ENCODE data around the gene SMLR1. TPM values are rescaled to one million over a fixed set of nuclear protein-coding genes. Genes with fewer than 3 reads are reported as not detected.

Gene SMLR1
- not detected for total RNA-seq

DNA sequence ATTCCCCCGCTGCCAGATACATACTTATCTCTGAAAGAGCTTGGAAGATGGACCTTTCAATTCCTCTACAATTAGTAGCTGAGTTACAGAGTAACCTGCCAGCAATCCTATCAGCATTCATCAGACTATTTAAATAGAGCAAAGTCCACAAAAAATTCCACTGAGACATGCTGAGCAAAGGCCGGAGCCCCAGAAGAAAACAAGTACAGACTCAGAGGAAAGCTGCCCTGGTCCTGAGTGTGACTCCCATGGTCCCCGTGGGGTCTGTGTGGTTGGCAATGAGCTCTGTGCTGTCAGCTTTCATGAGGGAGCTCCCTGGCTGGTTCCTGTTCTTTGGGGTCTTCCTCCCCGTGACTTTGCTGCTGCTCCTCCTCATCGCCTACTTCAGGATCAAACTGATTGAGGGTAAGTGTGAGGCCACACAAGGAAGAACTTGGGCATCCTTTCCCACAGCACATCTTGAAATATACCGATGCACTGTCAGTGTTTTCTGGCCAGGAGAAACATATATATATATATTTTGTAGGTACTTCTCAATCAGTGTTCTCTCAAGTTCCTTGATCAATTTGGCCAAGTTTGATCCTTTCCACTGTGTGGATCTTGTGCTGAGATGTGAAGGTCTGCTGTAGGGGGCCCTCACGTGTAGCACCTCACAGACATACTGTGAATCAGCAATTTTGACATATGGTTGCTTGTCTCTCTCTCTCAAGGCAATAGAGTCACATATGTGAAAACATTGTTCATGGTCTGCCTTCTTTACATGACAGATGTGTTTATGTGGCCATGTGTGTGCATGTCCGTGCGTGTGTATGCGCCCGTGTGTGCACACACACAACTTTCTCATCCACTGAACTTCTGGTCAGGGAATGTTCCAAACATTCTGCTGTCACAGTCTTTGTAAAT is at the start of gene SMLR1:
Gene SMLR1 (plus strand): TSS at position 160 of the 903 bp plus-strand sequence. CDS start 8 bp downstream, at position 168.
- no peak for TF ChIP-seq POLR2AphosphoS5 (IDR thresholded peaks at IDR 0.05)
- no peak for TF ChIP-seq POLR2A (IDR thresholded peaks at IDR 0.05)
- TF ChIP-seq, protein P1, sequence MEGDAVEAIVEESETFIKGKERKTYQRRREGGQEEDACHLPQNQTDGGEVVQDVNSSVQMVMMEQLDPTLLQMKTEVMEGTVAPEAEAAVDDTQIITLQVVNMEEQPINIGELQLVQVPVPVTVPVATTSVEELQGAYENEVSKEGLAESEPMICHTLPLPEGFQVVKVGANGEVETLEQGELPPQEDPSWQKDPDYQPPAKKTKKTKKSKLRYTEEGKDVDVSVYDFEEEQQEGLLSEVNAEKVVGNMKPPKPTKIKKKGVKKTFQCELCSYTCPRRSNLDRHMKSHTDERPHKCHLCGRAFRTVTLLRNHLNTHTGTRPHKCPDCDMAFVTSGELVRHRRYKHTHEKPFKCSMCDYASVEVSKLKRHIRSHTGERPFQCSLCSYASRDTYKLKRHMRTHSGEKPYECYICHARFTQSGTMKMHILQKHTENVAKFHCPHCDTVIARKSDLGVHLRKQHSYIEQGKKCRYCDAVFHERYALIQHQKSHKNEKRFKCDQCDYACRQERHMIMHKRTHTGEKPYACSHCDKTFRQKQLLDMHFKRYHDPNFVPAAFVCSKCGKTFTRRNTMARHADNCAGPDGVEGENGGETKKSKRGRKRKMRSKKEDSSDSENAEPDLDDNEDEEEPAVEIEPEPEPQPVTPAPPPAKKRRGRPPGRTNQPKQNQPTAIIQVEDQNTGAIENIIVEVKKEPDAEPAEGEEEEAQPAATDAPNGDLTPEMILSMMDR (IDR thresholded peaks at IDR 0.05): no peak
- H3K36me3 ChIP-seq: no peaks in the 10 kb centered on the region
- intact Hi-C loops (cut with DNase I; ENCODE audit: low total_unique reads): loop anchor here (10.0 kb wide), 1 partner anchor 1567 kb away; no protein-coding TSS in a partner anchor
- H3K27me3 ChIP-seq: no peaks in the 10 kb centered on the region
- no peaks in the 10 kb centered on the region for H3K9me3 ChIP-seq
- no peak for DNase-seq (ENCODE audit: low spot score in 2 of 2)
- no peak within 1 kb of the TSS for H3K4me3 ChIP-seq
- no peak within 1 kb of the TSS for H3K27ac ChIP-seq
- H3K4me1 ChIP-seq: no peaks in the 10 kb centered on the region

DNA sequence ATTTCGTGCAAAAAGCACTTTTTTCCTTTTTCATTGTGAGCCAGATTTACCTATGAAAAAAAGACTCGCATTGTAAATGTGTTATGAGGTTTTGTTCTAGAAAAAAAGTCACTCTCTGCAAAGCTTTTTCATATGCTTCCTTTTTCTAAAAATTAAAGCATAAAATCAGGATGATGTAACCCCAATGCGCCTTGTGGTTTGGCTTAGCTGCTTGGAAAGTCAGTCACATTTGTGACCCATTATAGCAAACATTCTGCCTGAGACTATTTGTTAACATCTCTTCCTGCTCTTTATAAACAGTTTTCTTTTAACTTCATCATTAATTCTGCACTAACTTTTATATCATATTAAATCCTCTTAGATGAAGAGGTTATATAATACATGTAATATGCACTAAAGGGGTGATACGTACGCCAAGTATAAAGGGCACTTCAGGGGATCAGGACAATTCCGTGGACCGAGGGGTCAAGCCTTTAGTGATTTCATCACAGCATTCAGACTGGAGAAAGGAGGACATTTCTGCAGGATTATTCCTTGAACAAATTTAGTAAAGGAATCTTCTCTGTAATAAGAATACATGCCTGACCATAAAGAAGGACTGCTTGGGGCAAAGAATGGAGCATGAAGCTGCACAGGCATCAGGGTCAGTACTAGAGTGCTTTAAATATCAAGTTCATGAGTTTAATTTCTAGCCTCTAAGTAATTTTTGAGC is 48.1 kb upstream of the SMLR1 start:
- Histone ChIP-seq H3K4me1 (no peaks in the 10 kb centered on the region), H3K36me3 (no peaks in the 10 kb centered on the region), H3K27me3 (no peaks in the 10 kb centered on the region), H3K9me3 (no peaks in the 10 kb centered on the region), H3K4me3 (peak overlapping the region in 2 of 3 donors; percentile 5 to 37), H3K27ac (peak overlapping the region; percentile 8 to 14)
- intact Hi-C loops (cut with DNase I; ENCODE audit: low total_unique reads): no loop called here
- no peak for TF ChIP-seq POLR2A (IDR thresholded peaks at IDR 0.05)
- TF ChIP-seq POLR2AphosphoS5 (IDR thresholded peaks at IDR 0.05): no peak
- TF ChIP-seq, protein P1 (IDR thresholded peaks at IDR 0.05): no peak
- DNase-seq (ENCODE audit: low spot score in 2 of 2): no peak

DNA sequence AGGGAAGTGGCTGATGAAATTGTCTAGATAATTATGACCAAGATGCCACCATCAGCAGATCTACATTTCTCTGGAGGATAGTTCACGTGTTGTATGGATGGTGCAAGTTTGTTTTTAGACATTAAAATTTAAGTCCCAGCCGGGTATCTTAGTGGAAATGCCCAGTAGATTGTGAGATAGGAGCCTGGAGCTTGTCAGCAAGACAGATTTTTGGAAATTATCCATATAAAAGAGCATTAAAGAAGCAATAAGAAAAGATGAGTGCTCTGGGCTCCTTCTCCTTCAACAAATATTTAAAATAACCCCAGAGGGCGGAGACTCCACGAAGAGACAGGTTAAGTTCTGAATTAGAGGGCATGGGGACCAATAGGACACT is 47.6 kb upstream of the SMLR1 start:
- peak overlapping the region; percentile 8 to 14 for H3K27ac ChIP-seq

DNA sequence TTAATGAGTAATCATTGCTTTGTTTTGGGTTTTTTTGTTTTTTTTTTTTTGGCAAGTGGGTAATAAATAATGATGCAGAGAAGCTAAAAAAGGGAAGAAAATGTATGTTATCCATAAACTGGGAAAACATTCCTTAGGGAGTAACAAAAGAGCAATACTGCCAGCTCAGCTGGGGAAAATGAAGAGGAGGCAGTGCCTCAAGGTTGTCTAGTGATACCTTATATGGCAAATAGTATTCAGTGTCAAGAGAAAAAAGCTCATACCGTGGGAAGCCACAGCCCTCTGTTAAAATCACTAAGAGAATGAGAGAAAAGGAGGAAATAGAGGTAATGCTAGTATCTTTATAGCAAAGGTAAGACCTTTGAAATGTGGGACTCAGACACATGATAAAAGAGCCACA is 47.1 kb upstream of the SMLR1 start:
- no peaks in the 10 kb centered on the region for H3K36me3 ChIP-seq
- peak overlapping the region in 1 of 2 donors; percentile 8 for H3K27ac ChIP-seq
- DNase-seq (ENCODE audit: low spot score in 2 of 2): no peak
- H3K27me3 ChIP-seq: no peaks in the 10 kb centered on the region
- H3K4me3 ChIP-seq: no peak overlapping the region
- H3K4me1 ChIP-seq: no peaks in the 10 kb centered on the region
- no peaks in the 10 kb centered on the region for H3K9me3 ChIP-seq
- intact Hi-C loops (cut with DNase I; ENCODE audit: low total_unique reads): no loop called here
- TF ChIP-seq, protein P1 (IDR thresholded peaks at IDR 0.05): no peak
- TF ChIP-seq POLR2AphosphoS5 (IDR thresholded peaks at IDR 0.05): no peak
- TF ChIP-seq POLR2A (IDR thresholded peaks at IDR 0.05): no peak

More for the DNA sequence above, 47.6 kb upstream of the SMLR1 start:
- TF ChIP-seq, protein P1 (IDR thresholded peaks at IDR 0.05): no peak
- TF ChIP-seq POLR2AphosphoS5 (IDR thresholded peaks at IDR 0.05) (no peak), POLR2A (IDR thresholded peaks at IDR 0.05) (no peak)
- Histone ChIP-seq H3K4me1 (no peaks in the 10 kb centered on the region), H3K27me3 (no peaks in the 10 kb centered on the region), H3K36me3 (no peaks in the 10 kb centered on the region), H3K4me3 (no peak overlapping the region), H3K9me3 (no peaks in the 10 kb centered on the region)
- intact Hi-C loops (cut with DNase I; ENCODE audit: low total_unique reads): no loop called here
- no peak for DNase-seq (ENCODE audit: low spot score in 2 of 2)

DNA sequence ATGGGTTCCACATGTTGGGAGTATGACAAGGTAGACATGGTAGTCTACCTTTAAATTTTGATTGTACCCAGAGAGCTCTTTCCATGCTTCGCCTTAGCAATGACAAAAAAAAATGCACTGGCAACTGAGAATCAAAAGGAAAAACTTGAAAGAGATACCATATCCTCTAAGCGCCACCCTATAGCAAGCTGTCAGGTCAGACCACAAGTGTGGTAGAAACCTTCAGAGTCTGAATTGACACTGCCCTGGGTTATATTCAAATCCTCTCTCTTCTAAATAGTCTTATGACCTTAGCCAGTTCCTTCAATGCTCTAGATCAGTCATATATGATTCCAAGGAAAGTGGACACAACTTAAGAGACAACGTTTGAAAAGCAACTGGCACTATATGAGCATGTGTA is 45.6 kb upstream of the SMLR1 start:
- no peaks in the 10 kb centered on the region for H3K36me3 ChIP-seq

More for the DNA sequence above, 45.6 kb upstream of the SMLR1 start:
- no peaks in the 10 kb centered on the region for H3K27me3 ChIP-seq
- no peaks in the 10 kb centered on the region for H3K4me1 ChIP-seq
- DNase-seq (ENCODE audit: low spot score in 2 of 2): no peak
- no peak overlapping the region for H3K4me3 ChIP-seq
- no peaks in the 10 kb centered on the region for H3K9me3 ChIP-seq
- intact Hi-C loops (cut with DNase I; ENCODE audit: low total_unique reads): no loop called here
- TF ChIP-seq POLR2AphosphoS5 (IDR thresholded peaks at IDR 0.05) (no peak), POLR2A (IDR thresholded peaks at IDR 0.05) (no peak)
- TF ChIP-seq, protein P1 (IDR thresholded peaks at IDR 0.05): no peak
- no peak overlapping the region for H3K27ac ChIP-seq
